Activated naive CD4-positive, alpha-beta T cell treated with anti-CD3 and anti-CD28 coated beads, Interleukin-2, amount 50 U/mL, for 72 hours (primary cell): ENCODE results near the gene MBD3. TPM values are rescaled to one million over a fixed set of nuclear protein-coding genes. Genes with fewer than 3 reads are reported as not detected.

ENCODE experiments used
- ATAC-seq, 2 donors: fragments of 150-1000 bp; cut with Tn5 transposase; 2 replicates each; pipeline ENCODE4 v1.10.0; 2021; ENCODE audit warnings: mild to moderate bottlenecking in 2 of 2, moderate library complexity in 2 of 2
- DNase-seq, 2 donors: peaks; one replicate each; pipeline ENCODE4 v3.0.0; 2021 to 2022; ENCODE audit warnings: low spot score in 2 of 2
- H3K27ac Mint-ChIP-seq, 2 donors: one replicate each; pipeline ENCODE4 v1.8.0; 2022; ENCODE audit warnings: mild to moderate bottlenecking in 2 of 2, mixed read lengths in 2 of 2
- H3K36me3 Mint-ChIP-seq, 2 donors: one replicate each; pipeline ENCODE4 v1.8.0; 2022; ENCODE audit warnings: mixed read lengths in 2 of 2
- H3K9me3 Mint-ChIP-seq, 2 donors: one replicate each; pipeline ENCODE4 v1.8.0; 2022; ENCODE audit warnings: mixed read lengths in 2 of 2
- total RNA-seq, 2 donors: library from RNA; stranded (reverse); gene quantifications; one replicate each; pipeline ENCODE4 v1.2.3, GENCODE V29; 2022

The MBD3 gene
- total RNA-seq, 2 donors from 2014 or later = 50.8 to 103 TPM

- peaks cover 0 to 6% of the 10 kb centered on the region in 2 donors for H3K36me3 Mint-ChIP-seq
- DNase-seq (no peak), ATAC-seq (no peak)
- H3K27ac Mint-ChIP-seq = peak overlapping the region; percentile 49 to 50
- no peaks in the 10 kb centered on the region for H3K9me3 Mint-ChIP-seq
Observed at GRCh38 chr19:1609680-1610474, 17.2 kb upstream of the MBD3 start.

GRCh38 chr19:1609103-1609396 lies 16.4 kb upstream of the MBD3 start:
- peaks cover 0 to 5% of the 10 kb centered on the region in 2 donors for H3K36me3 Mint-ChIP-seq
- ATAC-seq = no peak
- H3K9me3 Mint-ChIP-seq = no peaks in the 10 kb centered on the region
- DNase-seq = no peak
- peak overlapping the region in 1 of 2 donors; percentile 77 for H3K27ac Mint-ChIP-seq

GRCh38 chr19:1608359-1609102 lies 15.9 kb upstream of the MBD3 start:
- Mint-ChIP-seq H3K27ac (peak overlapping the region; percentile 36 to 77), H3K9me3 (no peaks in the 10 kb centered on the region), H3K36me3 (peaks cover 0 to 5% of the 10 kb centered on the region in 2 donors)
- DNase-seq = no peak
- no peak for ATAC-seq

DNA sequence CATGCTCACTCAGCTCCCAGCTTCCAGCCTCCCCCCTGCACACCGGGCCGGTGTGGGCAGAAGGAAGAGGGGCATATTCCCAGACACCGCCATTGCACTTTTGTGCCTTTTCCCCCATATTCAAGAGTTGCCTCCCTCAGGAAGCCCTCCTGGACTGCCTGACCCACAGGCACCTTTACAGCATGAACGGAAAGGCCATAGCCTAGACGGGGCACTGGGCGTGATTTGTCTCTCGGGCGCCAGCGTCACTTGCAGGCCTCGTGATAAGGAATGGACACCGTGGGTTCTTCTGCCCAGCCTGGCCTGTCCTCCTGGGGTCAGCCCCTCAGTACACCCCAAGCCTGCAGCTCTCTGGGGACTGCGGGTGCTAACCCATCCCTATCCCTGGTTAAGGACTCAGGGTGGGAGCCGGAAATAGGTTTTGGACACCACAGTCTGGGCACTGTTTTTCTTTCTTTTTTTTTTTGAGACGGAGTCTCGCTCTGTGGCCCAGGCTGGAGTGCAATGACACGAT lies 13.5 kb upstream of the MBD3 start:
- Mint-ChIP-seq H3K27ac (peak overlapping the region; percentile 94 to 97), H3K36me3 (peaks cover 0 to 13% of the 10 kb centered on the region in 2 donors), H3K9me3 (no peaks in the 10 kb centered on the region)
- ATAC-seq (peak; percentile 9 to 26), DNase-seq (peak in 1 of 2 donors; percentile 67)

GRCh38 chr19:1605236-1606137 lies 12.8 kb upstream of the MBD3 start, which contains the start of gene UQCR11:
Gene UQCR11, minus strand, starts transcription at chr19:1605462. Its CDS starts 53 bp downstream, at chr19:1605409.
- Mint-ChIP-seq H3K36me3 (peaks cover 0 to 13% of the 10 kb centered on the region in 2 donors), H3K27ac (peak within 1 kb of the TSS; percentile 94 to 97), H3K9me3 (no peaks in the 10 kb centered on the region)
- DNase-seq (peak; percentile 91 to 95), ATAC-seq (peak; percentile 89 to 92)

DNA sequence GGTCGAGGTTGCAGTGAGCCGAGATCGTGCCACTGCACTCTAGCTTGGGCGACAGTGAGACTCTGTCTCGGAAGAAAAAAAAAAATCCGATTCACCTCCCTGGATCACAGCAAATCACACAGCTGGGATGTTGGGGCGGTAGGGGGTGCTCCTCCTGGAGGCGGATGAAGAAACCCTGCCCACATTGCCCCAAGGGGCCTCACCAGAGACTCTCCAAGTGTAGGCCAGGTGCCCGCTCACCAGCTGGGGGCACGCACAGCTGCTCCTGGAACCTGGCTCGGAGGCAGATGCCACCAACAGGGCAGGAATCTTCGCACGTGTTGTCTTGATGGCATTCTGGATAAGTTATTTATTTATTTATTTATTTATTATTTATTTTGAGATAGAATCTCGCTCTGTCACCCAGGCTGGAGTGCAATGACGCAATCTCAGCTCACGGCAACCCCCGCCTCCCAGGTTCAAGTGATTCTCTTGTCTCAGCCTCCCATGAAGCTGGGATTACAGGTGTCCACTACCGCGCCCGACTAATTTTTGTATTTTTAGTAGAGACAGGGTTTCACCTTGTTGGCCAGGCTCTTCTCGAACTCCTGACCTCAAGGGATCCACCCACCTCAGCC lies 9.5 kb upstream of the MBD3 start:
- Mint-ChIP-seq H3K9me3 (no peaks in the 10 kb centered on the region), H3K27ac (peak overlapping the region in 1 of 2 donors; percentile 29), H3K36me3 (peaks cover 0 to 17% of the 10 kb centered on the region in 2 donors)
- no peak for ATAC-seq
- DNase-seq = no peak

GRCh38 chr19:1601613-1602064 lies 9.0 kb upstream of the MBD3 start:
- Mint-ChIP-seq H3K36me3 (peaks cover 0 to 19% of the 10 kb centered on the region in 2 donors), H3K27ac (peak overlapping the region in 1 of 2 donors; percentile 44), H3K9me3 (no peaks in the 10 kb centered on the region)
- ATAC-seq = no peak
- DNase-seq = no peak

GRCh38 chr19:1599460-1599846 lies 6.8 kb upstream of the MBD3 start:
- ATAC-seq (no peak), DNase-seq (no peak)
- no peak overlapping the region for H3K27ac Mint-ChIP-seq
- H3K36me3 Mint-ChIP-seq = peaks cover 0 to 15% of the 10 kb centered on the region in 2 donors
- no peaks in the 10 kb centered on the region for H3K9me3 Mint-ChIP-seq

- Mint-ChIP-seq H3K27ac (peak overlapping the region in 1 of 2 donors; percentile 29), H3K9me3 (no peaks in the 10 kb centered on the region), H3K36me3 (peaks cover 0 to 14% of the 10 kb centered on the region in 2 donors)
- DNase-seq (no peak), ATAC-seq (peak in 1 of 2 donors; percentile 11)
Observed at GRCh38 chr19:1598777-1599459, 6.3 kb upstream of the MBD3 start.

DNA sequence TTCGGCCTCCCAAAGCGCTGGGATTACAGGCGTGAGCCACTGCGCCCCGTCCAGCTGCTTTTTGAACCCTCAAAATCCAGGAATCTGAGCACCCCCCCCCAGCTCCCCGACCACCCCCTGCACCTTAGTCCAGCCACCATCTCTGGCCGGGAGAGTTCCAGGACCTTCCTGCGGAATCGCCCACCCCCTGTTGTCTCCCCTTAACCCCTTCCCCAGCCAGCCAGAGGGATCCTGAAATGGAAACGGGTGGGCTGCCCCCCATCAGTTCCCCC lies 772 bp upstream of the MBD3 start:
- no peak for ATAC-seq
- Mint-ChIP-seq H3K36me3 (peaks cover 8 to 14% of the 10 kb centered on the region in 2 donors), H3K9me3 (no peaks in the 10 kb centered on the region), H3K27ac (peak overlapping the region in 1 of 2 donors; percentile 83)
- DNase-seq = no peak

DNA sequence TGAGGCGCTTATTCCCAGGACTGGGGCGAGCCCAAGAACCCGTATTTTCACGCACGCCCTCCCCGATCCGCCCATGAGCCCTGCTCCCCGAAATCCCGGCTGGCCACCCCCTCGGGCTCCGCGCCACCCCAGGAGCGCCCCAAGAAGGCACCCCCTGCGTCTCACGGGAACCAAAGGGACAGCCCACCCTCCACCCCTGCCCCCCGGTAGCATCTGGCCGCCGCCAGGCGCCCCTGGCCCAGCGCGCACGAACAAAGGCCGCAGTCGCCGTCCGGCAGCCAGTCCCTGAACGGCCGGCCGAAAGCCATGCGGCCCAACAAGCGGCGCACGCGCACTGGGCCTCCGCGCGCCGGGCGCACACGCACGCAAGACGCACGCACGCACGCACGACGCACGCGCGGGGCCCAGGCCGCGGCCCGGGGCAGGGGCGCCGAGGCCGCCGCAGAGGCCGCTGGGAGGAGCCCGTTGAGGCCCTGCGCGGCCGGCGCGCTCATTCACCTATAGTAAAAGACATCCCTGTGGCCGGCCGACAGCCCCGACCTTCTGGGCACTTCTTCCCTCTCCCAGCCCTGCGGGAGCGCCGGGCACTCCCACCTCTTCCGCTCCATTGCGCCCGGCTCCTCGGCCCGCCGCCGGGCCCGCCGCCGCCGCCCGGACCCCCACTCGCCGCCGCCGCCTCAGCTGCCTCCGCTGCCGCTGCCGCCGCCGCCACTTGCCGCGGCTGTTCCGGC lies 476 bp downstream of the MBD3 start:
- DNase-seq (peak; percentile 84 to 90), ATAC-seq (peak; percentile 89)
- Mint-ChIP-seq H3K9me3 (no peaks in the 10 kb centered on the region), H3K27ac (peak overlapping the region; percentile 91 to 98), H3K36me3 (peaks cover 8 to 10% of the 10 kb centered on the region in 2 donors)

- Mint-ChIP-seq H3K27ac (peak overlapping the region; percentile 91 to 98), H3K9me3 (no peaks in the 10 kb centered on the region), H3K36me3 (peaks cover 8% of the 10 kb centered on the region in 2 donors)
- ATAC-seq (no peak), DNase-seq (no peak)
Observed at GRCh38 chr19:1591421-1592023, 1.1 kb downstream of the MBD3 start.

DNA sequence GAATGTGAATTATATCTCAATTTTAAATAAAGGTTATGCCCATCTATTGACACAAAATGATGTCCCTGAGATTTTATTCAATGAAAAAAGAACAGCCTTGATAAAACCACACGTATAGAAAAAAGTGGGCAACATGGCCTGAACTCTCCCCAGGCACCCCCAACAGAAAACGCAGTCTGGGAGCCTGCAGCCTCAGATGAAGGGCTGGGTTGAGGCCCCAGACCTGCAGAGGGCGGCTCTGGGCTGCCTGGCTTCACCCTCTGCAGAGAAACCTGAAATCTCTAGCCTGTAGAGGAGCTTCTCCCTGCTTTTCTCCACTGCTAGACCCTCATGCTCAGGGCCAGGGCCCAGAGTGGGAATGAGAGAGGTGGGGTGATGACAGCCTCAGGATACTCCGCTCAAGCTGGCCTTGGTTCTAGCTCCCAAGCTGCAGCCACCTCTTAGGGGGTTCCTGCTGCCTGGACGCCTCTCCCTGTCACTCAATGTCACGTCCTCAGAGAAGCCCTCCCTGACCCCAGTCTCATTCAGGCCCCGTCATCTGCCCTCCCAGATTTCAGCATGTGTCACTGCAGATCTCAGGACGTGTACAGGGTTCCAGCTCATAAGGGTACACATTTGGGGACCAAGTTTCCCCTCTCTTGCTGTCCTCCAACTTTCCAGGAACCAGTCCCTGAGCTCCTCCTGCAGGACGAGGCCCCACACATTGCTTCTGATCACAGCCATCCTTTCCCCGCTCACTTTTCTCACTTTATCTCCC lies 1.8 kb downstream of the MBD3 start:
- ATAC-seq = peak in 1 of 2 donors; percentile 18
- Mint-ChIP-seq H3K36me3 (peaks cover 8% of the 10 kb centered on the region in 2 donors), H3K9me3 (no peaks in the 10 kb centered on the region), H3K27ac (peak overlapping the region; percentile 91 to 98)
- DNase-seq = no peak

DNA sequence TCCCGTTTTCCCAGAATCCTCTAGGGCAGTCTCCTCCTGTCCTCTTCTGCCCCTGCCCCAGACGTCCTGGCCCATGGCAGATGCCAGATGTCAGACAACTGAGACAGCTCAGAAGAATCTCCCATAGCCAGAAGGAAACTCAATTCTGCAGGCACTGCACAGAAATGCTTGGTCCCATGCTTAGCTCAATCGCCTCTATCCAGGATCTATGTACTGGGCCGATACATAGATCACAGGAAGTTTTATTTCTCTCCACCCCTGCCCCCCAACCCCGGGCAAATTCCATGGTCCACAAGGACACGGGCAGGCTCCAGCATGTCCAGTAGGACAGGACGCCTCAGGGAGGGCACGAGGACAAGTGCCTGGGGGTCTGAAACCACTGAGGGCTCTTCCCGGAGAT lies 4.8 kb downstream of the MBD3 start:
- Mint-ChIP-seq H3K36me3 (peaks cover 8% of the 10 kb centered on the region in 2 donors), H3K9me3 (no peaks in the 10 kb centered on the region), H3K27ac (peak overlapping the region in 1 of 2 donors; percentile 69)
- ATAC-seq = no peak
- no peak for DNase-seq
